ENCODE measurements around the gene KCNN2. TPM values are rescaled to one million over a fixed set of nuclear protein-coding genes. Genes with fewer than 3 reads are reported as not detected.

KCNN2 gene
- total and polyA plus RNA-seq, 2 of the 8 experiments (the other 6 are each of a cell fraction or from before 2014, with no cell fraction given) = 13.1 to 18.6 TPM

- Histone ChIP-seq H3K14ac (ENCODE audit: insufficient read length) (no peak overlapping the region), H3K9me3 (ENCODE audit: insufficient read depth in 2 of 2, low read depth in 1 of 2, low read length in 1 of 2) (no peaks in the 10 kb centered on the region), H2BK20ac (ENCODE audit: low read length) (no peak overlapping the region), H3K4me3 (ENCODE audit: extremely low read depth in 1 of 4, insufficient read depth in 2 of 4, low read depth in 3 of 4, low read length in 4 of 4) (no peak overlapping the region), H3K79me2 (ENCODE audit: control insufficient read depth in 1 of 2, insufficient read depth in 2 of 2, low read length in 2 of 2) (peaks cover 5 to 96% of the 10 kb centered on the region in 2 experiments; a peak in 3 of 4 replicates), H2BK15ac (ENCODE audit: low read length) (no peak overlapping the region), H3K27me3 (replicated peaks in 1 of 4; ENCODE audit: control insufficient read depth in 3 of 4, extremely low read depth in 1 of 4, insufficient read depth in 3 of 4, low read length in 3 of 4) (no peaks in the 10 kb centered on the region), H3K27ac (ENCODE audit: low read depth, low read length) (no peak overlapping the region), H2AFZ (ENCODE audit: low read length) (no peak overlapping the region), H3K23ac (ENCODE audit: insufficient read length) (no peak overlapping the region), H3K56ac (replicated peaks; ENCODE audit: insufficient read length, low read depth, low read length) (no peak overlapping the region), H2BK12ac (ENCODE audit: low read depth, low read length) (no peak overlapping the region), H2BK5ac (ENCODE audit: low read depth, low read length) (no peak overlapping the region), H4K5ac (ENCODE audit: insufficient read length, low read depth, low read length) (no peak overlapping the region), H3K23me2 (ENCODE audit: low read depth, low read length) (no peaks in the 10 kb centered on the region), H3K4me2 (ENCODE audit: insufficient read depth in 1 of 2, low read depth in 2 of 2, low read length in 2 of 2) (no peak overlapping the region), H3K36me3 (ENCODE audit: control insufficient read depth in 2 of 4, insufficient read depth in 4 of 4, low read length in 3 of 4) (peaks cover 0 to 4% (median 0%) of the 10 kb centered on the region in 4 experiments; a peak in 1 of 8 replicates), H3K18ac (ENCODE audit: extremely low read depth, low read length) (no peak overlapping the region), H3K4ac (replicated peaks; ENCODE audit: insufficient read length, low read depth, low read length) (no peak overlapping the region), H3K79me1 (ENCODE audit: low read depth, low read length) (peaks cover 7% of the 10 kb centered on the region; the same call in 1 of the 2 replicates), H2AK5ac (ENCODE audit: low read depth, low read length) (peak overlapping the region; percentile 45; the same call in 1 of the 2 replicates), H3K4me1 (replicated peaks in 1 of 4; ENCODE audit: control insufficient read depth in 3 of 4, insufficient read depth in 4 of 4, low read length in 3 of 4) (peaks cover 3 to 10% (median 4%) of the 10 kb centered on the region in 4 experiments), H4K91ac (replicated peaks; ENCODE audit: insufficient read length, low read length) (no peak overlapping the region), H4K8ac (ENCODE audit: extremely low read depth, insufficient read depth, low read length) (no peak overlapping the region), H3K9ac (replicated peaks in 1 of 4; ENCODE audit: extremely low read depth in 1 of 4, low read depth in 3 of 4, low read length in 3 of 4) (no peak overlapping the region), H4K20me1 (replicated peaks in 1 of 2; ENCODE audit: control insufficient read depth in 1 of 2, insufficient read depth in 2 of 2, low read length in 2 of 2) (peaks cover 3 to 4% of the 10 kb centered on the region in 2 experiments), H2BK120ac (replicated peaks; ENCODE audit: low read depth, low read length) (no peak overlapping the region)
- ChIA-PET CTCF (ENCODE audit: partially characterized antibody) (no interaction called here), POLR2A (ENCODE audit: partially characterized antibody) (no interaction called here)
- WGBS, 2 experiments (ENCODE audit: extremely low coverage in 1 of 2, insufficient coverage in 1 of 2, insufficient read length in 1 of 2, insufficient replicate concordance in 2 of 2, low coverage in 1 of 2, low lambda C conversion rate in 2 of 2, missing lambda C conversion rate in 1 of 2) = 89% methylated on average over 3 of the region's 3 CpGs; no CpG with 5 or more reads in 1 of the 2 experiments
- no peak for TF ChIP-seq SP2 (IDR thresholded peaks at IDR 0.05; ENCODE audit: low read length)
- no peak for TF ChIP-seq KDM5A (IDR thresholded peaks at IDR 0.05; ENCODE audit: low read length)
- no peak for TF ChIP-seq SIX5 (IDR thresholded peaks at IDR 0.05; ENCODE audit: low read depth, low read length)
- no peak for TF ChIP-seq POU5F1 (IDR thresholded peaks at IDR 0.05; ENCODE audit: low read depth, low read length)
- TF ChIP-seq JUND (IDR thresholded peaks at IDR 0.05; ENCODE audit: low read length) = no peak
- TF ChIP-seq RXRA (IDR thresholded peaks at IDR 0.05; ENCODE audit: insufficient read depth, low read depth, low read length) = no peak
- FAIRE-seq = no peak
- DNase-seq (ENCODE audit: low read depth in 1 of 2, low spot score in 2 of 2) = no peak
These were observed 47.0 kb downstream of the KCNN2 start for GRCh38 chr5:114408847-114409246.
